ENCODE data around the gene KAT2A.

DNA sequence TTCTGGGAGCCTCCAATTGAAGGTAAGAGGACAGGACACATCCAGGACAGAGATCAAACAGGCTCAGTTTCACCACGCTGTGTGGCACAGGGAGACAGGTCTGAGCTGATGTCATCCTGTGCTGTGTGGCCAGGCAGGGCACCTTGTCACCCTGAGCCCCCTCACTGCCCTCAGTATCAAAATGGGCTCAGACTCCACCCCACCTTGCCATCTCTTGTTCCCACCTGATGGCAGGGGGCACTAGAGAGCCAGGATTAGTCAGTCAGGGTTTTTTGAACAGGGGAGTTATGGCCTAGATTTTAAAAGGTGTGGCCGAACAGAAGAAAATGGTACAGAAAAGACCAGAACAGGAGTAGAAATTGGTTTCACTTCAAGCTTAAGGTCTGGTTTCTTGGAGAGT lies 2.6 kb downstream of the KAT2A start:
- TF ChIP-seq TAF1 (IDR thresholded peaks at IDR 0.05; ENCODE audit: low read depth) (no peak), CEBPB (IDR thresholded peaks at IDR 0.05) (no peak), ZBTB7A (IDR thresholded peaks at IDR 0.05; ENCODE audit: low read depth) (no peak), NFIC (IDR thresholded peaks at IDR 0.05) (no peak), FOXM1 (IDR thresholded peaks at IDR 0.05; ENCODE audit: borderline replicate concordance, low read depth) (no peak)
- TF ChIP-seq, protein P1, sequence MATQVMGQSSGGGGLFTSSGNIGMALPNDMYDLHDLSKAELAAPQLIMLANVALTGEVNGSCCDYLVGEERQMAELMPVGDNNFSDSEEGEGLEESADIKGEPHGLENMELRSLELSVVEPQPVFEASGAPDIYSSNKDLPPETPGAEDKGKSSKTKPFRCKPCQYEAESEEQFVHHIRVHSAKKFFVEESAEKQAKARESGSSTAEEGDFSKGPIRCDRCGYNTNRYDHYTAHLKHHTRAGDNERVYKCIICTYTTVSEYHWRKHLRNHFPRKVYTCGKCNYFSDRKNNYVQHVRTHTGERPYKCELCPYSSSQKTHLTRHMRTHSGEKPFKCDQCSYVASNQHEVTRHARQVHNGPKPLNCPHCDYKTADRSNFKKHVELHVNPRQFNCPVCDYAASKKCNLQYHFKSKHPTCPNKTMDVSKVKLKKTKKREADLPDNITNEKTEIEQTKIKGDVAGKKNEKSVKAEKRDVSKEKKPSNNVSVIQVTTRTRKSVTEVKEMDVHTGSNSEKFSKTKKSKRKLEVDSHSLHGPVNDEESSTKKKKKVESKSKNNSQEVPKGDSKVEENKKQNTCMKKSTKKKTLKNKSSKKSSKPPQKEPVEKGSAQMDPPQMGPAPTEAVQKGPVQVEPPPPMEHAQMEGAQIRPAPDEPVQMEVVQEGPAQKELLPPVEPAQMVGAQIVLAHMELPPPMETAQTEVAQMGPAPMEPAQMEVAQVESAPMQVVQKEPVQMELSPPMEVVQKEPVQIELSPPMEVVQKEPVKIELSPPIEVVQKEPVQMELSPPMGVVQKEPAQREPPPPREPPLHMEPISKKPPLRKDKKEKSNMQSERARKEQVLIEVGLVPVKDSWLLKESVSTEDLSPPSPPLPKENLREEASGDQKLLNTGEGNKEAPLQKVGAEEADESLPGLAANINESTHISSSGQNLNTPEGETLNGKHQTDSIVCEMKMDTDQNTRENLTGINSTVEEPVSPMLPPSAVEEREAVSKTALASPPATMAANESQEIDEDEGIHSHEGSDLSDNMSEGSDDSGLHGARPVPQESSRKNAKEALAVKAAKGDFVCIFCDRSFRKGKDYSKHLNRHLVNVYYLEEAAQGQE (IDR thresholded peaks at IDR 0.05; ENCODE audit: low read depth) = no peak
- TF ChIP-seq, protein P2, sequence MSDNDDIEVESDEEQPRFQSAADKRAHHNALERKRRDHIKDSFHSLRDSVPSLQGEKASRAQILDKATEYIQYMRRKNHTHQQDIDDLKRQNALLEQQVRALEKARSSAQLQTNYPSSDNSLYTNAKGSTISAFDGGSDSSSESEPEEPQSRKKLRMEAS (IDR thresholded peaks at IDR 0.05) = no peak
